PC-3 (cell line): Measurements from ENCODE around the gene RXRA. TPM values are rescaled to one million over a fixed set of nuclear protein-coding genes. Genes with fewer than 3 reads are reported as not detected.

Experiments used
- ATAC-seq: fragments of 200-7000 bp; cut with Tn5 transposase; 2 replicates; pipeline ENCODE4 v1.9.1; 2020; ENCODE audit warnings: mild to moderate bottlenecking, moderate library complexity
- BruUV-seq: library from RNA; stranded (reverse); fragments of 400-500 nt; replicated peaks from 2 replicates; lab custom pipeline; 2021; lab: Mats Ljungman, UMichigan
- CTCF ChIA-PET: fragments of 300-600 bp; sonication (Branson Sonifier 250); formaldehyde crosslinking; loops from one replicate; lab custom pipeline; 2022; ENCODE audit warnings: antibody characterized with exemption; lab: Charles Lee
- POLR2A ChIA-PET: fragments of 300-600 bp; sonication (Branson Sonifier 250); formaldehyde crosslinking; loops from one replicate; lab custom pipeline; 2022; ENCODE audit warnings: antibody characterized with exemption; ENCODE audit not compliant: unreplicated experiment; lab: Charles Lee
- DNase-seq: peaks from one replicate; pipeline ENCODE4 v3.0.0-alpha.2; 2015
- H2AFZ ChIP-seq: fragments of 300-600 bp; sonication (generic); 2 replicates; pipeline ENCODE4 v1.6.0; 2016; ENCODE audit warnings: antibody characterized with exemption, low read length
- H3F3A ChIP-seq: fragments of 300-600 bp; sonication (generic); one replicate; pipeline ENCODE4 v1.6.0; 2017; ENCODE audit warnings: antibody characterized with exemption, low read length, control low read depth, mild to moderate bottlenecking; ENCODE audit not compliant: unreplicated experiment
- H3K27ac ChIP-seq: fragments of 300-600 bp; sonication (generic); 2 replicates; pipeline ENCODE4 v1.5.1; 2016; ENCODE audit warnings: mild to moderate bottlenecking, low read length
- H3K27me3 ChIP-seq: fragments of 300-600 bp; sonication (generic); 2 replicates; pipeline ENCODE4 v1.6.1; 2016; ENCODE audit warnings: low read length, mixed read lengths
- H3K36me3 ChIP-seq: fragments of 300-600 bp; sonication (generic); 2 replicates; pipeline ENCODE4 v1.6.1; 2016; ENCODE audit warnings: low read depth, mixed run types, low read length, mixed read lengths
- H3K4me1 ChIP-seq: fragments of 300-600 bp; sonication (generic); 2 replicates; pipeline ENCODE4 v1.5.1; 2016; ENCODE audit warnings: low read length; ENCODE audit not compliant: insufficient read depth
- H3K4me2 ChIP-seq: fragments of 300-600 bp; sonication (generic); 2 replicates; pipeline ENCODE4 v1.6.0; 2016; ENCODE audit warnings: low read length
- H3K4me3 ChIP-seq: fragments of 300-600 bp; sonication (generic); 2 replicates; pipeline ENCODE4 v1.5.1; 2016; ENCODE audit warnings: mild to moderate bottlenecking, low read length, mixed read lengths
- H3K79me2 ChIP-seq: fragments of 300-600 bp; sonication (generic); 2 replicates; pipeline ENCODE4 v1.6.1; 2017; ENCODE audit warnings: low read length, mixed read lengths
- H3K9ac ChIP-seq: fragments of 300-600 bp; sonication (generic); 2 replicates; pipeline ENCODE4 v1.6.0; 2016; ENCODE audit warnings: mild to moderate bottlenecking, low read length
- H3K9me2 ChIP-seq: fragments of 300-600 bp; sonication (generic); replicated peaks from 2 replicates; pipeline ENCODE4 v1.6.1; 2016; ENCODE audit warnings: mixed run types, low read length, mixed read lengths
- H3K9me3 ChIP-seq: fragments of 300-600 bp; sonication (generic); 2 replicates; pipeline ENCODE4 v1.6.1; 2016; ENCODE audit warnings: low read length, mixed read lengths
- H4K20me1 ChIP-seq: fragments of 300-600 bp; sonication (generic); 2 replicates; pipeline ENCODE4 v1.6.1; 2016; ENCODE audit warnings: low read length, mixed read lengths
- EZH2 ChIP-seq: fragments of 300-600 bp; sonication (generic); IDR thresholded peaks from one replicate; pipeline ENCODE4 v1.6.1; 2017; ENCODE audit warnings: antibody characterized with exemption, mild to moderate bottlenecking, low read length; ENCODE audit not compliant: unreplicated experiment
- EZH2phosphoT487 ChIP-seq: fragments of 300-600 bp; sonication (generic); IDR thresholded peaks from 2 replicates; pipeline ENCODE4 v1.6.1; 2018; ENCODE audit warnings: mild to moderate bottlenecking, antibody characterized with exemption, low read length, borderline replicate concordance
- intact Hi-C: fragments of 100-400 bp; cut with micrococcal nuclease; formaldehyde crosslinking; loops from 2 replicates; pipeline ENCODE4 v1.9.0; 2023
- total RNA-seq: library from RNA; depleted of rRNA; stranded (reverse); fragments of >200 nt; gene quantifications from 2 replicates; pipeline ENCODE4 v1.2.3, GENCODE V29; 2014
- TF ChIP-seq, protein P1 (sequence below): fragments of 300-600 bp; sonication (generic); conservative IDR thresholded peaks from 2 replicates; pipeline ENCODE4 v1.5.1; 2017; ENCODE audit warnings: antibody characterized with exemption, low read depth, mild to moderate bottlenecking, low read length

Gene RXRA
- total RNA-seq, 1 experiment from 2014 or later = 17.5 TPM

DNA sequence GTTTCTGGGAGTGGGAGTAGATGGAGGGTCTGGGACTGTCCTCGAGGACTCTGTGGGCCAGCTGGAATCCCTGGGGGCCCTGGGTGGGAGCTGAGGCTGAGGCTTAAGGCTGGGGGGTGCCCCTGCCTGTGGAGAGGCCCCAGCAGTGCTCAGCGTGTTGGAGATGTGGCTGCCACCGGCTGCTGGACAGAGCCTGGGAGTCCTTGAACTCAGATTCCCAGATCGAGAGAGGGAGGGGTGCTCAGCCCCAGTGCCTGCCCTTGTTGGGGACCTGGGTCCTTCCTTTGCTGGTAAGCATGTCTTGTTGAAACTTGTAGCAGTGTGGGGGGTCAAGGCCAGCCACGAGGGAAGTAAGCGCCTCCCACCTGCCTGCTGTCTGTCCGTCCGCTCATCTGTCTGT, 10.7 kb downstream of the RXRA start:
- DNase-seq (no peak), ATAC-seq (no peak)
- H3K9me3 ChIP-seq = no peaks in the 10 kb centered on the region
- no peak overlapping the region for H3K4me3 ChIP-seq
- CTCF ChIA-PET = no interaction called here
- TF ChIP-seq EZH2 = no peak
- TF ChIP-seq EZH2phosphoT487 = no peak
- TF ChIP-seq, protein P1, sequence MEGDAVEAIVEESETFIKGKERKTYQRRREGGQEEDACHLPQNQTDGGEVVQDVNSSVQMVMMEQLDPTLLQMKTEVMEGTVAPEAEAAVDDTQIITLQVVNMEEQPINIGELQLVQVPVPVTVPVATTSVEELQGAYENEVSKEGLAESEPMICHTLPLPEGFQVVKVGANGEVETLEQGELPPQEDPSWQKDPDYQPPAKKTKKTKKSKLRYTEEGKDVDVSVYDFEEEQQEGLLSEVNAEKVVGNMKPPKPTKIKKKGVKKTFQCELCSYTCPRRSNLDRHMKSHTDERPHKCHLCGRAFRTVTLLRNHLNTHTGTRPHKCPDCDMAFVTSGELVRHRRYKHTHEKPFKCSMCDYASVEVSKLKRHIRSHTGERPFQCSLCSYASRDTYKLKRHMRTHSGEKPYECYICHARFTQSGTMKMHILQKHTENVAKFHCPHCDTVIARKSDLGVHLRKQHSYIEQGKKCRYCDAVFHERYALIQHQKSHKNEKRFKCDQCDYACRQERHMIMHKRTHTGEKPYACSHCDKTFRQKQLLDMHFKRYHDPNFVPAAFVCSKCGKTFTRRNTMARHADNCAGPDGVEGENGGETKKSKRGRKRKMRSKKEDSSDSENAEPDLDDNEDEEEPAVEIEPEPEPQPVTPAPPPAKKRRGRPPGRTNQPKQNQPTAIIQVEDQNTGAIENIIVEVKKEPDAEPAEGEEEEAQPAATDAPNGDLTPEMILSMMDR = no peak
- peaks cover 74% of the 10 kb centered on the region for H3K79me2 ChIP-seq
- POLR2A ChIA-PET = no interaction called here
- no peak overlapping the region for H3K4me2 ChIP-seq
- H3K36me3 ChIP-seq = no peaks in the 10 kb centered on the region
- H3F3A ChIP-seq = no peaks in the 10 kb centered on the region
- H2AFZ ChIP-seq = no peak overlapping the region
- BruUV-seq = no TSS peak
- no peaks in the 10 kb centered on the region for H3K27me3 ChIP-seq
- H3K9me2 ChIP-seq = no peaks in the 10 kb centered on the region
- no peak overlapping the region for H3K9ac ChIP-seq
- no peaks in the 10 kb centered on the region for H3K4me1 ChIP-seq
- intact Hi-C loops = no loop called here
- peaks cover 6% of the 10 kb centered on the region; the same call in 1 of the 2 replicates for H4K20me1 ChIP-seq
- H3K27ac ChIP-seq = no peak overlapping the region

DNA sequence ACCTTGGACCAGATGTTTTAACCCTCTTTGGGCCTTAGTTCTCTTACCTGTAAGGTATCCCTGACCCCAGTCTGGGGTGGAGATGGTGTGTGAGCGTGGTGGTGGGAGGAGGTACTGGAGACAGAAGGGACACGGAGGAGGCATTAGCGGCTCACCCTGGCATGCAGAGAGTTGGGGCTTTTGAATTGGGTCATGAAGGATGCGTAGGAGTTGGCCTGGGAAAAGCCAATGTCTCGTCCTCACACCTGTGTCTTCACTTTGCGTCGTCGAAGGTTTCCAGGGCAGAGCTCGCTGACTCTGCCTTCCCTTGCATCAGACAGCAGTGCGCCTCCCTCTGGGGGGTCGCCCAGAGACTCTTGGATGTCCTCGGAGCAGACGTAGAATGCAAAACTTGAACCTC, 11.2 kb downstream of the RXRA start:
- peaks cover 6% of the 10 kb centered on the region; the same call in 1 of the 2 replicates for H4K20me1 ChIP-seq
- H3K4me2 ChIP-seq = no peak overlapping the region
- H3K27ac ChIP-seq = no peak overlapping the region
- H3K4me3 ChIP-seq = no peak overlapping the region
- no peak overlapping the region for H2AFZ ChIP-seq
- ChIA-PET POLR2A (no interaction called here), CTCF (no interaction called here)
- H3K79me2 ChIP-seq = peaks cover 71% of the 10 kb centered on the region
- no peaks in the 10 kb centered on the region for H3K36me3 ChIP-seq
- H3K9me3 ChIP-seq = no peaks in the 10 kb centered on the region
- H3F3A ChIP-seq = no peaks in the 10 kb centered on the region
- no peaks in the 10 kb centered on the region for H3K4me1 ChIP-seq
- intact Hi-C loops = no loop called here
- DNase-seq = no peak
- no peak overlapping the region for H3K9ac ChIP-seq
- no TSS peak for BruUV-seq
- H3K27me3 ChIP-seq = no peaks in the 10 kb centered on the region
- TF ChIP-seq EZH2phosphoT487 (no peak), EZH2 (no peak)
- TF ChIP-seq, protein P1 = no peak
- ATAC-seq = no peak
- H3K9me2 ChIP-seq = no peaks in the 10 kb centered on the region

GRCh38 chr9:134338394-134339182, 12.3 kb downstream of the RXRA start:
- no peaks in the 10 kb centered on the region for H3K4me1 ChIP-seq
- no peak overlapping the region for H3K9ac ChIP-seq
- ChIA-PET POLR2A (no interaction called here), CTCF (no interaction called here)
- H2AFZ ChIP-seq = no peak overlapping the region
- DNase-seq (no peak), ATAC-seq (no peak)
- H3K4me2 ChIP-seq = no peak overlapping the region
- H3K36me3 ChIP-seq = no peaks in the 10 kb centered on the region
- no peaks in the 10 kb centered on the region for H3K27me3 ChIP-seq
- H3F3A ChIP-seq = no peaks in the 10 kb centered on the region
- peaks cover 60% of the 10 kb centered on the region for H3K79me2 ChIP-seq
- H3K27ac ChIP-seq = no peak overlapping the region
- H4K20me1 ChIP-seq = peaks cover 6% of the 10 kb centered on the region; the same call in 1 of the 2 replicates
- no peak overlapping the region for H3K4me3 ChIP-seq
- BruUV-seq = no TSS peak
- no peaks in the 10 kb centered on the region for H3K9me2 ChIP-seq
- H3K9me3 ChIP-seq = no peaks in the 10 kb centered on the region
- intact Hi-C loops = no loop called here
- TF ChIP-seq, protein P1 = no peak
- TF ChIP-seq EZH2phosphoT487 (no peak), EZH2 (no peak)
